Ovary (tissue), 3 donors: ENCODE results near the gene HORMAD1.

Experiments used
- CTCF ChIP-seq, 3 donors: fragments of 450-650 bp in 2 of 3; fragments of 200-600 bp in 1 of 3; IDR thresholded peaks; one replicate each; pipeline versions ENCODE4 v1.5.1 to v1.8.0; 2016 to 2022; ENCODE audit warnings: antibody characterized with exemption in 3 of 3, mild to moderate bottlenecking in 1 of 3
- EP300 ChIP-seq: sonication (generic); formaldehyde crosslinking; IDR thresholded peaks from one replicate; pipeline ENCODE4 v1.6.1; 2017; ENCODE audit warnings: antibody characterized with exemption
- POLR2A ChIP-seq: fragments of 450-650 bp; IDR thresholded peaks from one replicate; pipeline ENCODE4 v1.6.1; 2017; ENCODE audit warnings: antibody characterized with exemption, mild to moderate bottlenecking, moderate library complexity
- donor health status: DM: no; HTN: no; CAD: no.

- TF ChIP-seq CTCF (IDR thresholded peaks at IDR 0.05) (no peak), POLR2A (no peak), EP300 (no peak)
Observed at GRCh38 chr1:150763018-150763417, 42.3 kb upstream of the HORMAD1 start.
